Uterus (tissue), 4 donors: ENCODE measurements around the gene SUPT3H. TPM values are rescaled to one million over a fixed set of nuclear protein-coding genes. Genes with fewer than 3 reads are reported as not detected.

Experiments
- DNase-seq, 2 donors: peaks; one replicate each; pipeline ENCODE4 v3.0.0-alpha.2; 2019 to 2020
- H3K27ac ChIP-seq, 2 donors: fragments of 200-600 bp; sonication (generic); 1 replicate in 1 of 2; 2 replicates in 1 of 2; pipeline ENCODE4 v1.5.1; 2016 to 2018
- H3K27me3 ChIP-seq, 2 donors: fragments of 200-600 bp; sonication (generic); one replicate each; pipeline ENCODE4 v1.5.1; 2018 to 2019; ENCODE audit warnings: control low read depth in 1 of 2
- H3K36me3 ChIP-seq, 2 donors: fragments of 200-600 bp; sonication (generic); one replicate each; pipeline ENCODE4 v1.5.1; 2019; ENCODE audit warnings: control low read depth in 1 of 2
- H3K4me1 ChIP-seq, 2 donors: fragments of 200-600 bp; sonication (generic); one replicate each; pipeline ENCODE4 v1.5.1; 2018 to 2019; ENCODE audit warnings: control low read depth in 1 of 2
- H3K4me3 ChIP-seq, 2 donors: fragments of 200-600 bp; sonication (generic); 1 replicate in 1 of 2; 2 replicates in 1 of 2; pipeline ENCODE4 v1.5.1; 2018 to 2019; ENCODE audit warnings: mild to moderate bottlenecking in 1 of 2
- H3K9me3 ChIP-seq, 2 donors: fragments of 200-600 bp; sonication (generic); one replicate each; pipeline ENCODE4 v1.5.1; 2019; ENCODE audit warnings: control low read depth in 1 of 2
- POLR2A ChIP-seq, 2 donors: fragments of 450-650 bp; IDR thresholded peaks; one replicate each; pipeline ENCODE4 v1.6.1; 2016; ENCODE audit warnings: antibody characterized with exemption in 2 of 2, mild to moderate bottlenecking in 1 of 2, moderate library complexity in 1 of 2
- intact Hi-C: fragments of 100-400 bp; cut with DNase I; formaldehyde crosslinking; loops from one replicate; pipeline ENCODE4 v1.15.1; 2023; ENCODE audit warnings: low total_unique reads
- total RNA-seq, 4 donors: library from RNA; depleted of rRNA in 3 of 4; stranded (reverse); fragments of >200 nt in 3 of 4; gene quantifications; one replicate each; pipeline versions ENCODE4 v1.1.0 to v1.2.4, GENCODE V29; 2014 to 2023
- TF ChIP-seq, protein P1 (sequence below), 4 experiments: fragments of 200-600 bp in 2 of 4; fragments of 450-650 bp in 2 of 4; sonication (generic) in 2 of 4; IDR thresholded peaks; one replicate each; pipeline ENCODE4 v1.5.1; 2016 to 2019; ENCODE audit warnings: antibody characterized with exemption in 4 of 4, mild to moderate bottlenecking in 2 of 4, moderate library complexity in 1 of 4
- donor health status: DM: yes; HTN: yes; CAD: no.

The SUPT3H gene
- total RNA-seq, 4 donors from 2014 or later = 1.3 to 14.9 (median 7.6) TPM

DNA sequence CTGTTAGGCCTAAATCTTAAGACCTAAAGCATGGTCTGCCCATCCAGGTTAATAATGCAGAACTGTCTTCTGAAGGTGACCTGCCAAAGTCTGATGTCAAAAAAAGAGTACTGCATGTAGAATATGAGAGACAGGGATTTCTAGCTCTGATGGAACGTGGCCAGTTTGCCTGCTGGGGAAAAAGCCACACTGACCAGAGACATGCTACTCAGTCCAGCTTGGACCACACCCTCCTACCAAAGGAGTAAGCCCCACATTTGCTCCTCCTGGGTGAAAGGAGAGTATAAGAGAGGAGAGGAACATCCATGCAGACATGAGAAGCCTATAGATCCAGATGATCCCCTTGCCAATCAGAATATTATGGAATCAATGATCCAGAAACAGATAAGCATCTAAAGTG lies 279.5 kb downstream of the SUPT3H start:
- intact Hi-C loops = no loop called here
- DNase-seq = no peak
- no peak overlapping the region for H3K4me3 ChIP-seq
- no peaks in the 10 kb centered on the region for H3K27me3 ChIP-seq
- H3K36me3 ChIP-seq = no peaks in the 10 kb centered on the region
- H3K9me3 ChIP-seq = no peaks in the 10 kb centered on the region
- TF ChIP-seq POLR2A (IDR thresholded peaks at IDR 0.05) = no peak
- TF ChIP-seq, protein P1, sequence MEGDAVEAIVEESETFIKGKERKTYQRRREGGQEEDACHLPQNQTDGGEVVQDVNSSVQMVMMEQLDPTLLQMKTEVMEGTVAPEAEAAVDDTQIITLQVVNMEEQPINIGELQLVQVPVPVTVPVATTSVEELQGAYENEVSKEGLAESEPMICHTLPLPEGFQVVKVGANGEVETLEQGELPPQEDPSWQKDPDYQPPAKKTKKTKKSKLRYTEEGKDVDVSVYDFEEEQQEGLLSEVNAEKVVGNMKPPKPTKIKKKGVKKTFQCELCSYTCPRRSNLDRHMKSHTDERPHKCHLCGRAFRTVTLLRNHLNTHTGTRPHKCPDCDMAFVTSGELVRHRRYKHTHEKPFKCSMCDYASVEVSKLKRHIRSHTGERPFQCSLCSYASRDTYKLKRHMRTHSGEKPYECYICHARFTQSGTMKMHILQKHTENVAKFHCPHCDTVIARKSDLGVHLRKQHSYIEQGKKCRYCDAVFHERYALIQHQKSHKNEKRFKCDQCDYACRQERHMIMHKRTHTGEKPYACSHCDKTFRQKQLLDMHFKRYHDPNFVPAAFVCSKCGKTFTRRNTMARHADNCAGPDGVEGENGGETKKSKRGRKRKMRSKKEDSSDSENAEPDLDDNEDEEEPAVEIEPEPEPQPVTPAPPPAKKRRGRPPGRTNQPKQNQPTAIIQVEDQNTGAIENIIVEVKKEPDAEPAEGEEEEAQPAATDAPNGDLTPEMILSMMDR (IDR thresholded peaks at IDR 0.05) = no peak
- no peaks in the 10 kb centered on the region for H3K4me1 ChIP-seq
- H3K27ac ChIP-seq = no peak overlapping the region

DNA sequence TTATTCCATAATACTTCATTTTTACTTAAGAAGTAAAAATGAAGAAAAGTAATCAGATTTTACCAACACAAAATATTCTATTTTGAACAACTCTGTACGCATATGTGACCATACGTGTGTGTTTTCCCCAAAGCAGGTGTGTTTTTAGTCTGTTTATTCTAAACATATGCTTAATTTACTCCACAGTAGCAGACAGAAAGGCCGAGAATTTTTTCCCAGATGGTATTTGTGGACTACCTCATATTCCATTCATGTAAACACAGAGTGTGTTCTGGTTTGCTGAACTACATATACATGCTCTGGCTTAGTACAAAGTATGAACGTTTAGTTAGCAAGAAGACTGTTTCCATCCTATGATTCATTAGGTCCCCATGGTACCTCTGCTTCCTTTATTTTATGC lies 282.9 kb downstream of the SUPT3H start:
- TF ChIP-seq, protein P1 (IDR thresholded peaks at IDR 0.05) = no peak
- no peak for TF ChIP-seq POLR2A (IDR thresholded peaks at IDR 0.05)
- Histone ChIP-seq H3K27ac (no peak overlapping the region), H3K27me3 (no peaks in the 10 kb centered on the region), H3K4me3 (no peak overlapping the region), H3K9me3 (no peaks in the 10 kb centered on the region), H3K4me1 (no peaks in the 10 kb centered on the region), H3K36me3 (no peaks in the 10 kb centered on the region)
- no peak for DNase-seq
- intact Hi-C loops = no loop called here

DNA sequence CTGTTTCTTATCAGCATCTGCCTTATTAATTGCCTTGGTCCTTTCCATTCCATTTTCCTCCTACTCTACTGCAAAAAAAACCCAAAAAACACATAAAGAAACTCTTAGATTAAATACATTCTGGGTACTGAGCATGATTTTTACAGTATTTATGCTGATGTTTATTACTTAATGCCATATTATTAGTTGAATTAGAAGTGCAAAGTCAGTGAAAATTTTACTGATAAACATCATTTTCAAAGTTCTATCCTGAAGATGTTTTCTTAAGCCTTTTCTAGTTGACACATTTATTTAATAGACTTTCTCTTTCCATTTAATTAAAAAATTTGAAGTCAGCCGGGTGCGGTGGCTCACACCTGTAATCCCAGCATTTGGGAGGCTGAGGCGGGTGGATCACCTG lies 285.6 kb downstream of the SUPT3H start:
- DNase-seq = no peak
- no peaks in the 10 kb centered on the region for H3K27me3 ChIP-seq
- TF ChIP-seq, protein P1 (IDR thresholded peaks at IDR 0.05) = no peak
- TF ChIP-seq POLR2A (IDR thresholded peaks at IDR 0.05) = no peak
- no peak overlapping the region for H3K27ac ChIP-seq
- no peaks in the 10 kb centered on the region for H3K4me1 ChIP-seq
- no peaks in the 10 kb centered on the region for H3K36me3 ChIP-seq
- no peaks in the 10 kb centered on the region for H3K9me3 ChIP-seq
- no peak overlapping the region for H3K4me3 ChIP-seq
- intact Hi-C loops = no loop called here

DNA sequence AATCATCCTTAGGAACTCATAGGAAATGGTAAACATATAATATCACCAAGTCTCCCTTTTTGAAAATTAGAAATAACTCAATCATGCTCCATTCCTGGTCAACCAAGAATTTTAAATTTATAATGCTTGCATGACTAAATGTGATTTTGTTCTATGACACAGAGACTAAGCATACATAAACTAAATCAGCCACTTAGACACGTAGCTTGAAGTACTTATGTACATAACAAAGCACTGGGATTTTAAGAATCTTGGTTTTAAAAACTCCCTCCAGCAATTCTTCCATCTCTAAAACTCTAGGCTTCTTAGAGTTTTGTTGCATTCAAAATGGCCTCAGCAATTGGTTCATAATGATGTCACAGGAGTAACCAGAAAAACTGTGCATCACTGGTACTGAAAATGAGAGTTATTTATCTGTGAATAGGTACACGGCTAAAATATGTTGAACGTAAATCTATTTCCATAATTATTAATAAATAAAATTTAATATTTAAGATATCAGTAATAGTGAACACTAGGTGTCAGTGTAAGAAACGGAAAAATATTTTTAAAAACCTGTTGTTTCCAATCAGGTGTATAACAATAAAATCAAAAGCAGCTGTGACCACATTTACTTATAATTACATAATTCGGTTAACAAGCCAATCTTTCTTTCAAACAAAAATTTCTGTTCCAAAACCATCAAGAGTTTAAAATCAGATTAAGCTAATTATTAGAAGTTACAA lies 291.2 kb downstream of the SUPT3H start:
- Histone ChIP-seq H3K4me1 (no peaks in the 10 kb centered on the region), H3K27ac (no peak overlapping the region), H3K36me3 (no peaks in the 10 kb centered on the region), H3K4me3 (no peak overlapping the region), H3K9me3 (no peaks in the 10 kb centered on the region), H3K27me3 (no peaks in the 10 kb centered on the region)
- TF ChIP-seq POLR2A (IDR thresholded peaks at IDR 0.05) = no peak
- TF ChIP-seq, protein P1 (IDR thresholded peaks at IDR 0.05) = no peak
- no peak for DNase-seq
- intact Hi-C loops = no loop called here

DNA sequence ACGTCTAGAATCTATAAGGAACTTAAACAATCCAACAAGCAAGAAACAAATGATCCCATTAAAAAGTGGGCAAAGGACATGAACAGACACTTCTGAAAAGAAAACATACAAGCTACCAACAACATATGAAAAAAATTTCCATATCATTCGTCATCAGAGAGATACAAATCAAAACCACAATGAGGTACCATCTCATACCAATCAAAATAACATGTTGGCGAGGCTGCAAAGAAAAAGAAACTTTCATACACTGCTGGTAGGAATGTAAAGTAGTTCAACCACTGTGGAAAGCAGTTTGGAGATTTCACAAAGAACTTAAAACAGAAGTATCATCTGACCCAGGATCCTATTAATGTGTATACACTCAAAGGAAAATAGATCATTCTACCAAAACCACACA lies 293.5 kb downstream of the SUPT3H start:
- Histone ChIP-seq H3K4me1 (no peaks in the 10 kb centered on the region), H3K27me3 (no peaks in the 10 kb centered on the region), H3K36me3 (no peaks in the 10 kb centered on the region), H3K4me3 (no peak overlapping the region), H3K27ac (no peak overlapping the region), H3K9me3 (peaks cover 0 to 8% of the 10 kb centered on the region in 2 donors)
- intact Hi-C loops = no loop called here
- TF ChIP-seq POLR2A (IDR thresholded peaks at IDR 0.05) = no peak
- TF ChIP-seq, protein P1 (IDR thresholded peaks at IDR 0.05) = no peak
- DNase-seq = no peak
